ENCODE results near the gene PCDHGA1.

DNA sequence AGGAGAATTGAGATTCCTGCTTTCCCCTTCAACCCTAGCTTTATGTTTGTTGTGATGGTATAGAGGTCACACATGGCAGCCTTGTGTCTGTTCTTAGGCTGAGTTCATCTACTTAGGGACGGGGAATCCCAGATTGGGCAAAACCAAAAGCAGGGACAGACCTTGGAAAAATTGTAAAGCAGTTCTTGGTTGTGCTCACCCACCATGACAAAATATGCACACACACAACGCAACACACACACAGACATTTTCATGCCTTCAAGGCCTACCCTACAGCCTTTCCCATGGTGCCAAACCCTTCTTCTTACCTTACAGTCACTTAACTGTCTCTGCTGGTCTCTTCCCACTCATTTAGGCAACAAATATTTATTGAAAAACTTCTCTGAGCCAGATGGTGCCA lies 173.4 kb downstream of the PCDHGA1 start:
- TF ChIP-seq, protein P1, sequence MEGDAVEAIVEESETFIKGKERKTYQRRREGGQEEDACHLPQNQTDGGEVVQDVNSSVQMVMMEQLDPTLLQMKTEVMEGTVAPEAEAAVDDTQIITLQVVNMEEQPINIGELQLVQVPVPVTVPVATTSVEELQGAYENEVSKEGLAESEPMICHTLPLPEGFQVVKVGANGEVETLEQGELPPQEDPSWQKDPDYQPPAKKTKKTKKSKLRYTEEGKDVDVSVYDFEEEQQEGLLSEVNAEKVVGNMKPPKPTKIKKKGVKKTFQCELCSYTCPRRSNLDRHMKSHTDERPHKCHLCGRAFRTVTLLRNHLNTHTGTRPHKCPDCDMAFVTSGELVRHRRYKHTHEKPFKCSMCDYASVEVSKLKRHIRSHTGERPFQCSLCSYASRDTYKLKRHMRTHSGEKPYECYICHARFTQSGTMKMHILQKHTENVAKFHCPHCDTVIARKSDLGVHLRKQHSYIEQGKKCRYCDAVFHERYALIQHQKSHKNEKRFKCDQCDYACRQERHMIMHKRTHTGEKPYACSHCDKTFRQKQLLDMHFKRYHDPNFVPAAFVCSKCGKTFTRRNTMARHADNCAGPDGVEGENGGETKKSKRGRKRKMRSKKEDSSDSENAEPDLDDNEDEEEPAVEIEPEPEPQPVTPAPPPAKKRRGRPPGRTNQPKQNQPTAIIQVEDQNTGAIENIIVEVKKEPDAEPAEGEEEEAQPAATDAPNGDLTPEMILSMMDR (IDR thresholded peaks at IDR 0.05 in 4 of 5, conservative IDR thresholded peaks at IDR 0.05 in 1 of 5): no peak
- TF ChIP-seq POLR2A (IDR thresholded peaks at IDR 0.05): no peak
